MM.1S (cell line): ENCODE data around the gene PHF12.

Source experiments
- DNase-seq: peaks from one replicate; pipeline ENCODE4 v3.0.0-alpha.2; 2015
- H2AFZ ChIP-seq: fragments of 300-600 bp; sonication (generic); 2 replicates; pipeline ENCODE4 v1.6.0; 2016; ENCODE audit warnings: antibody characterized with exemption, low read length
- H3F3A ChIP-seq: fragments of 300-600 bp; sonication (generic); 2 replicates; pipeline ENCODE4 v1.6.1; 2016; ENCODE audit warnings: mild to moderate bottlenecking, antibody characterized with exemption, low read length, moderate library complexity, mixed read lengths; ENCODE audit not compliant: insufficient read depth
- H3K27ac ChIP-seq: fragments of 300-600 bp; sonication (generic); 2 replicates; pipeline ENCODE4 v1.5.1; 2016; ENCODE audit warnings: mild to moderate bottlenecking, low read length
- H3K27me3 ChIP-seq: fragments of 300-600 bp; sonication (generic); replicated peaks from 2 replicates; pipeline ENCODE4 v1.6.0; 2016; ENCODE audit warnings: low read length; ENCODE audit not compliant: insufficient read depth
- H3K36me3 ChIP-seq: fragments of 300-600 bp; sonication (generic); replicated peaks from 2 replicates; pipeline ENCODE4 v1.6.1; 2016; ENCODE audit warnings: mild to moderate bottlenecking, low read length, mixed read lengths; ENCODE audit not compliant: insufficient read depth
- H3K4me1 ChIP-seq: fragments of 300-600 bp; sonication (generic); 2 replicates; pipeline ENCODE4 v1.6.1; 2016; ENCODE audit warnings: low read length, mixed read lengths
- H3K4me2 ChIP-seq: fragments of 300-600 bp; sonication (generic); 2 replicates; pipeline ENCODE4 v1.6.0; 2016; ENCODE audit warnings: low read depth, low read length
- H3K4me3 ChIP-seq: fragments of 300-600 bp; sonication (generic); 2 replicates; pipeline ENCODE4 v1.5.1; 2016; ENCODE audit warnings: low read length, mixed read lengths
- H3K79me2 ChIP-seq: fragments of 300-600 bp; sonication (generic); 2 replicates; pipeline ENCODE4 v1.6.1; 2016; ENCODE audit warnings: mixed run types, low read length, mixed read lengths
- H3K9ac ChIP-seq: fragments of 300-600 bp; sonication (generic); 2 replicates; pipeline ENCODE4 v1.6.1; 2016; ENCODE audit warnings: low read length, mixed read lengths
- H3K9me2 ChIP-seq: fragments of 300-600 bp; sonication (generic); replicated peaks from 2 replicates; pipeline ENCODE4 v1.6.1; 2016; ENCODE audit warnings: mild to moderate bottlenecking, low read length, mixed read lengths; ENCODE audit not compliant: insufficient read depth
- H3K9me3 ChIP-seq: fragments of 300-600 bp; sonication (generic); replicated peaks from 2 replicates; pipeline ENCODE4 v1.6.1; 2016; ENCODE audit warnings: mild to moderate bottlenecking, low read length, mixed read lengths; ENCODE audit not compliant: insufficient read depth
- H4K20me1 ChIP-seq: fragments of 300-600 bp; sonication (generic); 2 replicates; pipeline ENCODE4 v1.6.1; 2016; ENCODE audit warnings: mild to moderate bottlenecking, low read length, moderate library complexity, mixed read lengths; ENCODE audit not compliant: insufficient read depth
- EZH2 ChIP-seq: fragments of 300-600 bp; sonication (generic); optimal IDR thresholded peaks from 2 replicates; pipeline ENCODE3; 2017; ENCODE audit warnings: low read depth, mild to moderate bottlenecking, antibody characterized with exemption, low read length, mixed read lengths
- EZH2phosphoT487 ChIP-seq: fragments of 300-600 bp; sonication (generic); IDR thresholded peaks from 2 replicates; pipeline ENCODE4 v1.6.1; 2018; ENCODE audit warnings: antibody characterized with exemption, low read length
- TF ChIP-seq, protein P1 (sequence below): fragments of 300-600 bp; sonication (generic); IDR thresholded peaks from 2 replicates; pipeline ENCODE4 v1.5.1; 2016; ENCODE audit warnings: antibody characterized with exemption, low read length, mixed read lengths

The PHF12 gene

DNA sequence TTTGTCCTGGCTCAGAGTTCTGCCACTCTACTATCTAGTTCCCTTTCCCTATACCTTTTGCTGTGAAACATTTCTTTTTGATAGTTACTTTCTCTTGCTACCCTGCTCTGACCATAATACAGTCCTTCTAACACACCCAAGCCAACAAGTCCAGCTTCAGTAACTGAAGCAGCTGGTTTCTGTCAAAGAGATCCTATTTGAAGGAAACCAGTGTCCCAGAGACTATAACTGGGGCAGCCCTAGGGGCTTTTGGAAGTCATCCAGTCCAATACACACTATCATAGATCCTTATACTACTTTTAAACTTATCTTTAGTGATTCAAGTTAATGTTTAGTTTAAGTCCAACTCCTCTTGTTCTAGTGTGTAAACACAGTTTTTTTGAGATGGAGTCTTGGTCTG, 31.1 kb downstream of the PHF12 start:
- Histone ChIP-seq H3K27ac (no peak overlapping the region), H3K9me2 (no peaks in the 10 kb centered on the region), H3K9ac (no peak overlapping the region), H3K27me3 (no peaks in the 10 kb centered on the region), H2AFZ (no peak overlapping the region), H3K4me3 (no peak overlapping the region), H3K4me2 (no peak overlapping the region), H4K20me1 (peaks cover 8% of the 10 kb centered on the region; the same call in 1 of the 2 replicates), H3K79me2 (peaks cover 55% of the 10 kb centered on the region), H3K4me1 (peaks cover 2% of the 10 kb centered on the region), H3K9me3 (no peaks in the 10 kb centered on the region), H3F3A (0 out of 2 replicates have a peak, but pooled peaks cover 3% of the 10 kb centered on the region), H3K36me3 (peaks cover 27% of the 10 kb centered on the region)
- TF ChIP-seq EZH2phosphoT487 (no peak), EZH2 (no peak)
- TF ChIP-seq, protein P1, sequence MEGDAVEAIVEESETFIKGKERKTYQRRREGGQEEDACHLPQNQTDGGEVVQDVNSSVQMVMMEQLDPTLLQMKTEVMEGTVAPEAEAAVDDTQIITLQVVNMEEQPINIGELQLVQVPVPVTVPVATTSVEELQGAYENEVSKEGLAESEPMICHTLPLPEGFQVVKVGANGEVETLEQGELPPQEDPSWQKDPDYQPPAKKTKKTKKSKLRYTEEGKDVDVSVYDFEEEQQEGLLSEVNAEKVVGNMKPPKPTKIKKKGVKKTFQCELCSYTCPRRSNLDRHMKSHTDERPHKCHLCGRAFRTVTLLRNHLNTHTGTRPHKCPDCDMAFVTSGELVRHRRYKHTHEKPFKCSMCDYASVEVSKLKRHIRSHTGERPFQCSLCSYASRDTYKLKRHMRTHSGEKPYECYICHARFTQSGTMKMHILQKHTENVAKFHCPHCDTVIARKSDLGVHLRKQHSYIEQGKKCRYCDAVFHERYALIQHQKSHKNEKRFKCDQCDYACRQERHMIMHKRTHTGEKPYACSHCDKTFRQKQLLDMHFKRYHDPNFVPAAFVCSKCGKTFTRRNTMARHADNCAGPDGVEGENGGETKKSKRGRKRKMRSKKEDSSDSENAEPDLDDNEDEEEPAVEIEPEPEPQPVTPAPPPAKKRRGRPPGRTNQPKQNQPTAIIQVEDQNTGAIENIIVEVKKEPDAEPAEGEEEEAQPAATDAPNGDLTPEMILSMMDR: no peak
- DNase-seq: no peak

DNA sequence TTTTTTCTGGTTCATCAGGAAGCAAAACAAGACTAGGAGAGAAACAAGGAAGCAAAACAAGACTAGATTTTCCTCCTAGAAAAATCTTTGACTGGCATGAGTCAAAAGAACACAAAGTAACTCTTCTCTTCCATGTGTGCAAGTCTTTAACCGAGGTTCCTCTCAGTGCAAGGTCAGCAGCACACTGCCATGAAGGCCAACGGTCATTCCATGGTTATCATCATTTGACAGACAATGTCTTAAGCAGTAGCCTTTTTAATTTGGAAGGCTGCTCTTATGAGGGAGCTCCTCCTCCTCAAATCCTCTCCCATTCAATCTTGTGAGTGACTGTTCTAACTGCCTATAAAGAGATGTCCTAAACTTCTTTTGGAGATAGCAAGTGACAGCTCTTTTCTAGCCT, 33.0 kb downstream of the PHF12 start:
- H2AFZ ChIP-seq: no peak overlapping the region

DNA sequence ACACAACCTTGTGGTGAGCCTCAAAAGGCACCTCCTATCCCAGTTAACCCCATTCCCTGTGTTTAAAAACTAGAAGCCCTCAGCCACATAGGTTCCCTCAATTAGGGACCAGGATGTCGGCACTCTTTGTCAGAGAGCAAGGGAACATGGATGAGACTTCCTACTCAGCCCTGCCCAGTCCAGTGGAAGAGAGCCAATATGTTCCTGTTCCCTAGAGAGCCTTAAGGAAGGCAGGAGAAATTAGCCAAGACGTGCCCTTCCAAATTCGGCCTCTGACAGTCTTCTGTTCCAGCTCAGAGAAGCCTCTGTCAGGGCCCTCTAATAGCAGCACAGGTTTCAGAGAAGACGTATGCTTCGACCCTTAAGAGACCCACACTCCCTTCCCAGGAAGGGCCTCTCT, 33.9 kb downstream of the PHF12 start:
- no peak overlapping the region for H3K4me2 ChIP-seq
- H4K20me1 ChIP-seq: no peaks in the 10 kb centered on the region
- H3K36me3 ChIP-seq: peaks cover 29% of the 10 kb centered on the region
- TF ChIP-seq EZH2phosphoT487 (no peak), EZH2 (no peak)
- TF ChIP-seq, protein P1: no peak
- H3K9me2 ChIP-seq: no peaks in the 10 kb centered on the region
- DNase-seq: no peak
- H2AFZ ChIP-seq: no peak overlapping the region
- H3K4me3 ChIP-seq: no peak overlapping the region
- peaks cover 8% of the 10 kb centered on the region for H3K4me1 ChIP-seq
- 0 out of 2 replicates have a peak, but pooled peaks cover 3% of the 10 kb centered on the region for H3F3A ChIP-seq
- no peak overlapping the region for H3K9ac ChIP-seq
- H3K79me2 ChIP-seq: peaks cover 37% of the 10 kb centered on the region
- H3K27ac ChIP-seq: no peak overlapping the region
- H3K9me3 ChIP-seq: no peaks in the 10 kb centered on the region
- no peaks in the 10 kb centered on the region for H3K27me3 ChIP-seq

More for the DNA sequence above, 33.0 kb downstream of the PHF12 start:
- Histone ChIP-seq H3K27ac (no peak overlapping the region), H3K79me2 (peaks cover 41% of the 10 kb centered on the region), H3K36me3 (peaks cover 31% of the 10 kb centered on the region), H3K4me2 (no peak overlapping the region), H3F3A (0 out of 2 replicates have a peak, but pooled peaks cover 3% of the 10 kb centered on the region), H3K27me3 (no peaks in the 10 kb centered on the region), H3K4me3 (no peak overlapping the region), H3K4me1 (no peaks in the 10 kb centered on the region), H3K9me2 (no peaks in the 10 kb centered on the region), H3K9ac (no peak overlapping the region), H4K20me1 (no peaks in the 10 kb centered on the region), H3K9me3 (no peaks in the 10 kb centered on the region)
- DNase-seq: no peak
- TF ChIP-seq EZH2 (no peak), EZH2phosphoT487 (no peak)
- TF ChIP-seq, protein P1: no peak
